ENCODE data around the gene CSH2. TPM values are rescaled to one million over a fixed set of nuclear protein-coding genes. Genes with fewer than 3 reads are reported as not detected.

The CSH2 gene
- total and polyA plus RNA-seq, 2 donors (not counting 1 experiment from before 2014, with no cell fraction given): not detected

GRCh38 chr17:63827801-63828221 is 45.7 kb downstream of the CSH2 start:
- H4K20me1 ChIP-seq (ENCODE audit: control insufficient read depth, insufficient read depth, low read length, poor library complexity, severe bottlenecking): peaks cover 5% of the 10 kb centered on the region
- Mint-ChIP-seq H3K9me3 (ENCODE audit: insufficient read depth) (no peaks in the 10 kb centered on the region), H3K27ac (peak overlapping the region; percentile 98), H3K4me3 (peak overlapping the region; percentile 98), H3K27me3 (no peaks in the 10 kb centered on the region), H3K4me1 (peaks cover 68% of the 10 kb centered on the region)
- POLR2A ChIA-PET: interaction anchor here (0.6 to 2.7 kb wide), 5 partner anchors 14 to 128 kb away, joined by 5 to 23 read pairs (median 6); partner anchors contain the start of genes CCDC47, DDX42, LIMD2 and SMARCD2
- 5% methylated on average over 9 of the region's 19 CpGs for WGBS (ENCODE audit: insufficient coverage)
- DNase-seq (no peak), ATAC-seq (ENCODE audit: low read depth) (no peak)
- H3K4me3 ChIP-seq (ENCODE audit: control extremely low read depth in 1 of 5, extremely low read depth in 1 of 5, insufficient read depth in 1 of 5, low read depth in 2 of 5, low read length in 4 of 5): peak overlapping the region; percentile 78 to 92 (median 81)
- H3K36me3 ChIP-seq (replicated peaks in 1 of 2; ENCODE audit: control extremely low read depth in 1 of 2, control insufficient read depth in 1 of 2, extremely low read depth in 1 of 2, insufficient read depth in 2 of 2, low read length in 1 of 2): peaks cover 2 to 67% of the 10 kb centered on the region in 2 experiments
- intact Hi-C loops (cut with micrococcal nuclease): loop anchor here (1.0 to 5.0 kb wide), 8 partner anchors 15 to 679 kb away; partner anchors contain the start of genes CCDC47, CEP95, DDX5 and ERN1
- peak overlapping the region; percentile 92 for H2AFZ ChIP-seq (ENCODE audit: insufficient read depth, low read depth, low read length, poor library complexity, severe bottlenecking)
- peaks cover 54% of the 10 kb centered on the region for H3K79me2 ChIP-seq (ENCODE audit: control insufficient read depth, insufficient read depth, low read length)
- no peaks in the 10 kb centered on the region for H3K27me3 ChIP-seq (replicated peaks in 1 of 4; ENCODE audit: control extremely low read depth in 1 of 4, control insufficient read depth in 3 of 4, insufficient read depth in 4 of 4, low read length in 3 of 4)
- H3K9ac ChIP-seq (ENCODE audit: low read length): peak overlapping the region; percentile 80
- H3K9me3 ChIP-seq (ENCODE audit: control extremely low read depth in 1 of 3, control insufficient read depth in 2 of 3, insufficient read depth in 1 of 3, low read length in 2 of 3): no peaks in the 10 kb centered on the region
- no peak for TF ChIP-seq EZH2 (IDR thresholded peaks at IDR 0.05; ENCODE audit: borderline replicate concordance, insufficient read depth, low read depth, low read length, poor library complexity, severe bottlenecking)
- TF ChIP-seq, protein P1, sequence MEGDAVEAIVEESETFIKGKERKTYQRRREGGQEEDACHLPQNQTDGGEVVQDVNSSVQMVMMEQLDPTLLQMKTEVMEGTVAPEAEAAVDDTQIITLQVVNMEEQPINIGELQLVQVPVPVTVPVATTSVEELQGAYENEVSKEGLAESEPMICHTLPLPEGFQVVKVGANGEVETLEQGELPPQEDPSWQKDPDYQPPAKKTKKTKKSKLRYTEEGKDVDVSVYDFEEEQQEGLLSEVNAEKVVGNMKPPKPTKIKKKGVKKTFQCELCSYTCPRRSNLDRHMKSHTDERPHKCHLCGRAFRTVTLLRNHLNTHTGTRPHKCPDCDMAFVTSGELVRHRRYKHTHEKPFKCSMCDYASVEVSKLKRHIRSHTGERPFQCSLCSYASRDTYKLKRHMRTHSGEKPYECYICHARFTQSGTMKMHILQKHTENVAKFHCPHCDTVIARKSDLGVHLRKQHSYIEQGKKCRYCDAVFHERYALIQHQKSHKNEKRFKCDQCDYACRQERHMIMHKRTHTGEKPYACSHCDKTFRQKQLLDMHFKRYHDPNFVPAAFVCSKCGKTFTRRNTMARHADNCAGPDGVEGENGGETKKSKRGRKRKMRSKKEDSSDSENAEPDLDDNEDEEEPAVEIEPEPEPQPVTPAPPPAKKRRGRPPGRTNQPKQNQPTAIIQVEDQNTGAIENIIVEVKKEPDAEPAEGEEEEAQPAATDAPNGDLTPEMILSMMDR (IDR thresholded peaks at IDR 0.05): peak; percentile 21
- peaks cover 32 to 46% of the 10 kb centered on the region in 2 donors for H3K4me1 ChIP-seq (ENCODE audit: control insufficient read depth in 2 of 2, insufficient read depth in 2 of 2, low read length in 2 of 2)
- peak overlapping the region; percentile 87 for H3K4me2 ChIP-seq (replicated peaks; ENCODE audit: low read depth, low read length, poor library complexity, severe bottlenecking)
- peak overlapping the region; percentile 70 to 92 for H3K27ac ChIP-seq (ENCODE audit: low read length in 2 of 2)
- CTCF ChIA-PET: interaction anchor here (1.2 to 3.3 kb wide), 4 partner anchors 11 to 131 kb away, joined by 3 to 15 read pairs (median 6); no protein-coding TSS in a partner anchor
